Keratinocyte (primary cell): ENCODE measurements around the gene IPO13. TPM values are rescaled to one million over a fixed set of nuclear protein-coding genes. Genes with fewer than 3 reads are reported as not detected.

Experiments
- DNase-seq: peaks from one replicate; pipeline ENCODE4 v3.0.0-alpha.2; 2011; ENCODE audit warnings: low read depth, missing footprints, low spot score
- FAIRE-seq: peaks from 2 replicates; lab custom pipeline; 2011; peaks lifted over from hg19 to GRCh38; lab: Jason Lieb, UNC
- H2AFZ ChIP-seq: 2 replicates; pipeline ENCODE4 v1.6.0; 2012; ENCODE audit warnings: low read length, control low read depth, inconsistent platforms; ENCODE audit not compliant: control insufficient read depth
- H3K27ac ChIP-seq: 2 replicates; pipeline ENCODE4 v1.5.1; 2011; ENCODE audit warnings: low read length; ENCODE audit not compliant: control insufficient read depth, insufficient read depth
- H3K27me3 ChIP-seq: 3 replicates; pipeline ENCODE4 v1.6.0; 2011; ENCODE audit warnings: low read length; ENCODE audit not compliant: control insufficient read depth, insufficient read depth; ENCODE audit errors: extremely low read depth
- H3K36me3 ChIP-seq, 2 experiments: 2 replicates in 1 of 2; 3 replicates in 1 of 2; pipeline ENCODE4 v1.5.1; 2011; ENCODE audit warnings: low read length in 2 of 2, mild to moderate bottlenecking in 1 of 2; ENCODE audit not compliant: control insufficient read depth in 2 of 2, insufficient read depth in 2 of 2; ENCODE audit errors: extremely low read depth in 1 of 2
- H3K4me1 ChIP-seq: 3 replicates; pipeline ENCODE4 v1.5.1; 2011; ENCODE audit warnings: low read length; ENCODE audit not compliant: control insufficient read depth, insufficient read depth; ENCODE audit errors: extremely low read depth
- H3K4me2 ChIP-seq: 3 replicates; pipeline ENCODE4 v1.6.0; 2011; ENCODE audit warnings: low read depth, low read length; ENCODE audit not compliant: control insufficient read depth, insufficient read depth; ENCODE audit errors: extremely low read depth
- H3K4me3 ChIP-seq, 3 experiments: fragments of 200-600 bp in 1 of 3; sonication (generic) in 1 of 3; 2 replicates in 2 of 3; 3 replicates in 1 of 3; pipeline ENCODE4 v1.5.1; 2011 to 2016; ENCODE audit warnings: low read length in 3 of 3, mild to moderate bottlenecking in 3 of 3, control low read depth in 2 of 3, inconsistent platforms in 1 of 3, low read depth in 1 of 3, mixed read lengths in 1 of 3, mixed run types in 1 of 3, moderate library complexity in 1 of 3; ENCODE audit not compliant: control insufficient read depth in 2 of 3, insufficient read depth in 2 of 3; ENCODE audit errors: extremely low read depth in 1 of 3
- H3K79me2 ChIP-seq: 2 replicates; pipeline ENCODE4 v1.6.0; 2012; ENCODE audit warnings: low read length; ENCODE audit not compliant: control insufficient read depth, insufficient read depth
- H3K9ac ChIP-seq: 3 replicates; pipeline ENCODE4 v1.6.0; 2011; ENCODE audit warnings: low read length; ENCODE audit not compliant: control insufficient read depth, insufficient read depth; ENCODE audit errors: extremely low read depth
- H3K9me1 ChIP-seq: 3 replicates; pipeline ENCODE4 v1.6.0; 2011; ENCODE audit warnings: low read length; ENCODE audit not compliant: control insufficient read depth, insufficient read depth; ENCODE audit errors: extremely low read depth
- H3K9me3 ChIP-seq: 2 replicates; pipeline ENCODE4 v1.5.1; 2012; ENCODE audit warnings: low read depth, low read length; ENCODE audit not compliant: control insufficient read depth
- H4K20me1 ChIP-seq: 3 replicates; pipeline ENCODE4 v1.6.0; 2011; ENCODE audit warnings: low read length; ENCODE audit not compliant: control insufficient read depth, insufficient read depth; ENCODE audit errors: extremely low read depth
- CTCF ChIP-seq, 3 experiments: IDR thresholded peaks in 1 of 3; conservative IDR thresholded peaks in 1 of 3; optimal IDR thresholded peaks in 1 of 3; 2 replicates in 2 of 3; 3 replicates in 1 of 3; pipeline versions ENCODE3 to v1.5.1; 2011; ENCODE audit warnings: low read length in 3 of 3, mild to moderate bottlenecking in 3 of 3, moderate library complexity in 2 of 3, control low read depth in 1 of 3, inconsistent platforms in 1 of 3; ENCODE audit not compliant: insufficient read depth in 2 of 3; ENCODE audit errors: extremely low read depth in 1 of 3
- EZH2 ChIP-seq: IDR thresholded peaks from one replicate; pipeline ENCODE4 v1.6.1; 2012; ENCODE audit warnings: inconsistent platforms, mild to moderate bottlenecking, low read length, moderate library complexity
- dilution Hi-C: fragments of 300-500 bp; cut with MboI; formaldehyde crosslinking; loops from one replicate; pipeline ENCODE4 v1.7.0; 2020; ENCODE audit warnings: low sequenced_read_pairs; ENCODE audit not compliant: extremely low pct_ligation_motif_present
- polyA plus RNA-seq, 5 experiments: library from polyadenylated mRNA; depleted of rRNA in 3 of 5; stranded (reverse) in 3 of 5; stranded (forward) in 1 of 5; unstranded in 1 of 5; fragments of >200 nt; gene quantifications; 1 replicate in 1 of 5; 2 replicates in 3 of 5; 3 replicates in 1 of 5; pipeline versions ENCODE4 v1.2.1 to v1.2.3, GENCODE V29; 2011 to 2012; ENCODE audit warnings: missing spikeins in 2 of 5, low read depth in 1 of 5, low replicate concordance in 1 of 5

The IPO13 gene
- polyA plus RNA-seq, 1 donor (not counting 4 experiments of a cell fraction or from before 2014, with no cell fraction given), result 20.7 TPM

DNA sequence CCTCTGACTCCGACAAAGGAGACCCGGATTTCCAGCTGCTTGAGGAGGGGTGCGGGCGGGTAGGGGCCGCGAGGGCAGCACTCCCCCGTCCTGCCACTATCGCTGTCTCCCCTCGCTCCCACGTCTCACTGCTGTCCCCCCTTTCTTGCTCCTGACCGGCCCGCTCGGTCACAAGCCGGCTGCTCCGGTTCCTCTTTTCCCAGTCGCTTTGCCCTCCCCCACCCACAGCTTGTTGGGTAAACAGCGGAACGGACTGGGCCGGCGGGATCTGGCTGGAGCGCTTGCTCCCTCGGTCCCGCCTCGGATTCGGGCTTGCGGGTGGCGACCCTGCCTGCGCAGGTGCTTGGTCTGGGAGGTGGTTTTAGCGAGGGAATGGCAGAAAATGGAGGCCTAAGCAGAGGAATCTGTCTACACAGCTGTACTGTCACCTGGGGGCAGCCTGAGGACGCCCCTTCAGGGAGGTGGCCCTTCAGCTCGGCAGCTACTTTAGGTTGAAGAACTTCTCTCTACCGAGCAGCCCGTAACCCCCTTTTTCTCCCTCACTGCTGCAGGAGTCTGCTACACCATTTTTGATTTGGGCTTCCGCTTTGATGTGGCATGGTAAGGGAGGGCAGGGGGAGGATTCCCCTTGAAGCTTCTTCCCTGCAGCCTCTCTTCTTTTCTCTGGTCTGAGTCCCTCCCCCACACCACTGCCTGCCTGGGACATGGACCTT, 28.7 kb downstream of the IPO13 start:
- Histone ChIP-seq H3K36me3 (peaks cover 30 to 32% of the 10 kb centered on the region in 2 experiments), H2AFZ (no peak overlapping the region), H3K9me3 (no peaks in the 10 kb centered on the region), H3K27ac (peak overlapping the region; percentile 74), H3K9ac (peak overlapping the region; percentile 87), H4K20me1 (no peaks in the 10 kb centered on the region), H3K4me2 (peak overlapping the region; percentile 95), H3K27me3 (no peaks in the 10 kb centered on the region), H3K9me1 (peaks cover 5% of the 10 kb centered on the region), H3K4me1 (peaks cover 45% of the 10 kb centered on the region), H3K79me2 (peaks cover 46% of the 10 kb centered on the region), H3K4me3 (peak overlapping the region; percentile 90 to 99 (median 93))
- DNase-seq, result no peak
- dilution Hi-C loops, result no loop called here
- TF ChIP-seq CTCF (optimal IDR thresholded peaks at IDR 0.05 in 1 of 3, IDR thresholded peaks at IDR 0.05 in 1 of 3, conservative IDR thresholded peaks at IDR 0.05 in 1 of 3; ENCODE audit: extremely low read depth in 1 of 3, insufficient read depth in 2 of 3, low read length in 3 of 3), result no peak
- no peak for TF ChIP-seq EZH2
- peak; percentile 34 for FAIRE-seq

- Histone ChIP-seq H3K27ac (no peak overlapping the region), H3K9ac (peak overlapping the region; percentile 87), H3K4me2 (peak overlapping the region; percentile 95), H3K79me2 (peaks cover 43% of the 10 kb centered on the region), H3K4me3 (peak overlapping the region; percentile 90 to 99 (median 93)), H3K27me3 (no peaks in the 10 kb centered on the region), H3K36me3 (peaks cover 30% of the 10 kb centered on the region in 2 experiments), H3K9me1 (peaks cover under 1% of the 10 kb centered on the region), H2AFZ (no peak overlapping the region), H3K4me1 (peaks cover 43% of the 10 kb centered on the region), H4K20me1 (no peaks in the 10 kb centered on the region), H3K9me3 (no peaks in the 10 kb centered on the region)
- DNase-seq (no peak), FAIRE-seq (no peak)
- TF ChIP-seq EZH2 (no peak), CTCF (optimal IDR thresholded peaks at IDR 0.05 in 1 of 3, IDR thresholded peaks at IDR 0.05 in 1 of 3, conservative IDR thresholded peaks at IDR 0.05 in 1 of 3; ENCODE audit: extremely low read depth in 1 of 3, insufficient read depth in 2 of 3, low read length in 3 of 3) (peak in 1 of 3 experiments; percentile 16)
- dilution Hi-C loops, result no loop called here
Measured at GRCh38 chr1:43976045-43976444, 29.3 kb downstream of the IPO13 start.
